Neural progenitor cell (in vitro differentiated cells): ENCODE measurements around the gene CACNA2D4. TPM values are rescaled to one million over a fixed set of nuclear protein-coding genes. Genes with fewer than 3 reads are reported as not detected.

Experiments
- DNase-seq: peaks from one replicate; pipeline ENCODE4 v3.0.0-alpha.2; 2016; ENCODE audit warnings: low spot score
- H2AFZ ChIP-seq: fragments of 200-600 bp; sonication (generic); replicated peaks from 2 replicates; pipeline ENCODE4 v1.6.1; 2016; ENCODE audit warnings: antibody characterized with exemption
- H3F3A ChIP-seq: fragments of 200-600 bp; sonication (generic); 2 replicates; pipeline ENCODE4 v1.6.1; 2016; ENCODE audit warnings: antibody characterized with exemption, low read depth
- H3K27ac ChIP-seq: fragments of 200-600 bp; sonication (generic); 2 replicates; pipeline ENCODE4 v1.5.1; 2016; ENCODE audit warnings: mild to moderate bottlenecking
- H3K27me3 ChIP-seq: fragments of 200-600 bp; sonication (generic); 2 replicates; pipeline ENCODE4 v1.6.1; 2016; ENCODE audit warnings: mild to moderate bottlenecking, moderate library complexity
- H3K36me3 ChIP-seq: fragments of 200-600 bp; sonication (generic); 2 replicates; pipeline ENCODE4 v1.5.1; 2016
- H3K4me1 ChIP-seq: fragments of 200-600 bp; sonication (generic); 2 replicates; pipeline ENCODE4 v1.6.1; 2016; ENCODE audit warnings: mixed run types
- H3K4me2 ChIP-seq: fragments of 200-600 bp; sonication (generic); 2 replicates; pipeline ENCODE4 v1.6.1; 2016
- H3K4me3 ChIP-seq: fragments of 200-600 bp; sonication (generic); 2 replicates; pipeline ENCODE4 v1.5.1; 2016
- H3K79me2 ChIP-seq: fragments of 200-600 bp; sonication (generic); 2 replicates; pipeline ENCODE4 v1.6.1; 2016; ENCODE audit warnings: low read depth
- H3K9ac ChIP-seq: fragments of 200-600 bp; sonication (generic); 2 replicates; pipeline ENCODE4 v1.6.1; 2016
- H3K9me3 ChIP-seq: fragments of 200-600 bp; sonication (generic); 2 replicates; pipeline ENCODE4 v1.5.1; 2016; ENCODE audit warnings: low read depth
- H4K20me1 ChIP-seq: fragments of 200-600 bp; sonication (generic); 2 replicates; pipeline ENCODE4 v1.6.1; 2016; ENCODE audit warnings: low read depth
- H3K27ac Mint-ChIP-seq: 3 replicates; pipeline ENCODE4 v1.8.0; 2021; ENCODE audit warnings: mixed read lengths
- H3K27me3 Mint-ChIP-seq: 2 replicates; pipeline ENCODE4 v1.8.0; 2022; ENCODE audit warnings: low read depth, mild to moderate bottlenecking, inconsistent platforms, moderate library complexity, mixed read lengths; ENCODE audit not compliant: insufficient read depth
- H3K36me3 Mint-ChIP-seq: 3 replicates; pipeline ENCODE4 v1.8.0; 2021; ENCODE audit warnings: mixed read lengths
- H3K4me1 Mint-ChIP-seq: 3 replicates; pipeline ENCODE4 v1.8.0; 2021; ENCODE audit warnings: mixed read lengths
- H3K4me3 Mint-ChIP-seq: 3 replicates; pipeline ENCODE4 v1.8.0; 2021; ENCODE audit warnings: mild to moderate bottlenecking, moderate library complexity, mixed read lengths
- H3K9me3 Mint-ChIP-seq: 3 replicates; pipeline ENCODE4 v1.8.0; 2020; ENCODE audit warnings: mixed read lengths
- CTCF ChIP-seq: fragments of 200-600 bp; sonication (generic); IDR thresholded peaks from 2 replicates; pipeline ENCODE4 v1.5.1; 2017; ENCODE audit warnings: antibody characterized with exemption, mild to moderate bottlenecking
- EZH2 ChIP-seq: fragments of 200-600 bp; sonication (generic); IDR thresholded peaks from 2 replicates; pipeline ENCODE4 v1.6.1; 2017; ENCODE audit warnings: antibody characterized with exemption, mild to moderate bottlenecking, moderate library complexity
- EZH2phosphoT487 ChIP-seq: fragments of 200-600 bp; sonication (generic); IDR thresholded peaks from 2 replicates; pipeline ENCODE4 v1.6.1; 2017; ENCODE audit warnings: antibody characterized with exemption
- total RNA-seq: library from RNA; depleted of rRNA; stranded (reverse); fragments of >200 nt; gene quantifications from 2 replicates; pipeline ENCODE4 v1.2.3, GENCODE V29; 2015; ENCODE audit warnings: low replicate concordance

Gene CACNA2D4
- total RNA-seq, 1 donor from 2014 or later: 3.0 TPM

GRCh38 chr12:1936406-1937320, 18.2 kb upstream of the CACNA2D4 start:
- Mint-ChIP-seq H3K9me3 (no peaks in the 10 kb centered on the region), H3K27ac (peak overlapping the region; percentile 9), H3K4me3 (no peak overlapping the region), H3K4me1 (peaks cover 37% of the 10 kb centered on the region), H3K27me3 (peaks cover 10% of the 10 kb centered on the region), H3K36me3 (peaks cover 3% of the 10 kb centered on the region)
- Histone ChIP-seq H3F3A (peaks cover 24% of the 10 kb centered on the region), H3K27me3 (no peaks in the 10 kb centered on the region), H3K27ac (no peak overlapping the region), H3K4me1 (peaks cover 24% of the 10 kb centered on the region), H3K9me3 (no peaks in the 10 kb centered on the region), H4K20me1 (no peaks in the 10 kb centered on the region), H3K9ac (no peak overlapping the region), H3K4me2 (no peak overlapping the region), H2AFZ (no peak overlapping the region), H3K79me2 (no peaks in the 10 kb centered on the region), H3K4me3 (no peak overlapping the region), H3K36me3 (no peaks in the 10 kb centered on the region)
- no peak for DNase-seq
- TF ChIP-seq EZH2: no peak
- no peak for TF ChIP-seq CTCF
- TF ChIP-seq EZH2phosphoT487: no peak

GRCh38 chr12:1935700-1936378, 17.4 kb upstream of the CACNA2D4 start:
- H3K27ac Mint-ChIP-seq: peak overlapping the region; percentile 9

GRCh38 chr12:1935242-1935641, 16.8 kb upstream of the CACNA2D4 start:
- Histone ChIP-seq H3K79me2 (no peaks in the 10 kb centered on the region), H3K4me2 (no peak overlapping the region), H3K9ac (no peak overlapping the region), H4K20me1 (no peaks in the 10 kb centered on the region), H3K36me3 (no peaks in the 10 kb centered on the region), H3K27ac (no peak overlapping the region), H2AFZ (no peak overlapping the region), H3K4me3 (no peak overlapping the region), H3K9me3 (no peaks in the 10 kb centered on the region), H3K4me1 (peaks cover 24% of the 10 kb centered on the region), H3F3A (peaks cover 19% of the 10 kb centered on the region), H3K27me3 (no peaks in the 10 kb centered on the region)
- H3K4me1 Mint-ChIP-seq: peaks cover 44% of the 10 kb centered on the region
- no peak overlapping the region for H3K27ac Mint-ChIP-seq
- peaks cover 10% of the 10 kb centered on the region for H3K27me3 Mint-ChIP-seq
- no peak for DNase-seq
- no peaks in the 10 kb centered on the region for H3K36me3 Mint-ChIP-seq
- H3K9me3 Mint-ChIP-seq: no peaks in the 10 kb centered on the region
- TF ChIP-seq CTCF (no peak), EZH2phosphoT487 (no peak), EZH2 (no peak)
- H3K4me3 Mint-ChIP-seq: no peak overlapping the region

More at GRCh38 chr12:1935700-1936378, 17.4 kb upstream of the CACNA2D4 start:
- H3K9ac ChIP-seq: no peak overlapping the region
- Mint-ChIP-seq H3K4me3 (no peak overlapping the region), H3K4me1 (peaks cover 44% of the 10 kb centered on the region), H3K36me3 (no peaks in the 10 kb centered on the region), H3K27me3 (peaks cover 10% of the 10 kb centered on the region), H3K9me3 (no peaks in the 10 kb centered on the region)
- H4K20me1 ChIP-seq: no peaks in the 10 kb centered on the region
- peaks cover 24% of the 10 kb centered on the region for H3K4me1 ChIP-seq
- no peak for DNase-seq
- no peaks in the 10 kb centered on the region for H3K36me3 ChIP-seq
- H3K27ac ChIP-seq: no peak overlapping the region
- no peak overlapping the region for H2AFZ ChIP-seq
- no peaks in the 10 kb centered on the region for H3K27me3 ChIP-seq
- H3K4me2 ChIP-seq: no peak overlapping the region
- H3K4me3 ChIP-seq: no peak overlapping the region
- no peaks in the 10 kb centered on the region for H3K9me3 ChIP-seq
- TF ChIP-seq CTCF: no peak
- no peak for TF ChIP-seq EZH2phosphoT487
- no peak for TF ChIP-seq EZH2
- H3F3A ChIP-seq: peaks cover 24% of the 10 kb centered on the region
- no peaks in the 10 kb centered on the region for H3K79me2 ChIP-seq
